ENCODE results near the gene GRAPL.
"Not testable (repeated sequence)": the region's sequence is repeated elsewhere in the genome, so short reads cannot be mapped to it uniquely, and the experiment has no call there.

Gene GRAPL

GRCh38 chr17:19135391-19135790 lies 8.0 kb downstream of the GRAPL start:
- H3K4me3 ChIP-seq (ENCODE audit: low read depth, low read length); DNase-seq (ENCODE audit: low read depth): not testable (repeated sequence)

- not testable (repeated sequence) for H3K4me3 ChIP-seq (ENCODE audit: low read depth, low read length); DNase-seq (ENCODE audit: low read depth)
Observed at GRCh38 chr17:19136138-19136537, 8.7 kb downstream of the GRAPL start.

- not testable (repeated sequence) for H3K4me3 ChIP-seq (ENCODE audit: low read depth, low read length); DNase-seq (ENCODE audit: low read depth)
Observed at GRCh38 chr17:19136605-19137004, 9.2 kb downstream of the GRAPL start.

- not testable (repeated sequence) for H3K4me3 ChIP-seq (ENCODE audit: low read depth, low read length); DNase-seq (ENCODE audit: low read depth)
Observed at GRCh38 chr17:19137959-19138358, 10.6 kb downstream of the GRAPL start.

GRCh38 chr17:19141366-19142155 lies 14.2 kb downstream of the GRAPL start:
- H3K4me3 ChIP-seq (ENCODE audit: low read depth, low read length); DNase-seq (ENCODE audit: low read depth): not testable (repeated sequence)

GRCh38 chr17:19142419-19142818 lies 15.0 kb downstream of the GRAPL start:
- H3K4me3 ChIP-seq (ENCODE audit: low read depth, low read length); DNase-seq (ENCODE audit: low read depth): not testable (repeated sequence)

- H3K4me3 ChIP-seq (ENCODE audit: low read depth, low read length); DNase-seq (ENCODE audit: low read depth): not testable (repeated sequence)
Observed at GRCh38 chr17:19143097-19143777, 15.8 kb downstream of the GRAPL start.

GRCh38 chr17:19144373-19144772 lies 17.0 kb downstream of the GRAPL start:
- not testable (repeated sequence) for DNase-seq (ENCODE audit: low read depth); H3K4me3 ChIP-seq (ENCODE audit: low read depth, low read length)

- H3K4me3 ChIP-seq (ENCODE audit: low read depth, low read length) = not testable (repeated sequence)
Observed at GRCh38 chr17:19145471-19145870, 18.1 kb downstream of the GRAPL start.

GRCh38 chr17:19150678-19151615 lies 23.6 kb downstream of the GRAPL start:
- not testable (repeated sequence) for H3K4me3 ChIP-seq (ENCODE audit: low read depth, low read length); DNase-seq (ENCODE audit: low read depth)

More at GRCh38 chr17:19145471-19145870, 18.1 kb downstream of the GRAPL start:
- DNase-seq (ENCODE audit: low read depth) = not testable (repeated sequence)

GRCh38 chr17:19157628-19158027 lies 30.2 kb downstream of the GRAPL start:
- DNase-seq (ENCODE audit: low read depth); H3K4me3 ChIP-seq (ENCODE audit: low read depth, low read length): not testable (repeated sequence)

GRCh38 chr17:19158478-19158877 lies 31.1 kb downstream of the GRAPL start:
- not testable (repeated sequence) for DNase-seq (ENCODE audit: low read depth); H3K4me3 ChIP-seq (ENCODE audit: low read depth, low read length)

- not testable (repeated sequence) for H3K4me3 ChIP-seq (ENCODE audit: low read depth, low read length)
Observed at GRCh38 chr17:19158938-19159337, 31.5 kb downstream of the GRAPL start.

GRCh38 chr17:19161308-19162107 lies 34.1 kb downstream of the GRAPL start:
- DNase-seq (ENCODE audit: low read depth) = not testable (repeated sequence)

More at GRCh38 chr17:19158938-19159337, 31.5 kb downstream of the GRAPL start:
- DNase-seq (ENCODE audit: low read depth) = not testable (repeated sequence)

GRCh38 chr17:19162384-19163216 lies 35.2 kb downstream of the GRAPL start:
- not testable (repeated sequence) for H3K4me3 ChIP-seq (ENCODE audit: low read depth, low read length); DNase-seq (ENCODE audit: low read depth)

More at GRCh38 chr17:19161308-19162107, 34.1 kb downstream of the GRAPL start:
- not testable (repeated sequence) for H3K4me3 ChIP-seq (ENCODE audit: low read depth, low read length)

- DNase-seq (ENCODE audit: low read depth); H3K4me3 ChIP-seq (ENCODE audit: low read depth, low read length): not testable (repeated sequence)
Observed at GRCh38 chr17:19174422-19174821, 47.0 kb downstream of the GRAPL start.

- not testable (repeated sequence) for DNase-seq (ENCODE audit: low read depth); H3K4me3 ChIP-seq (ENCODE audit: low read depth, low read length)
Observed at GRCh38 chr17:19175410-19175809, 48.0 kb downstream of the GRAPL start.

All from skeletal muscle cell (primary cell).